GM18519 (cell line): Measurements from ENCODE around the gene FOXN3.

Source experiments
- ATAC-seq: cut with Tn5 transposase; IDR thresholded peaks from one replicate; pipeline ENCODE4 v1.9.1; 2021; ENCODE audit warnings: mild to moderate bottlenecking, moderate library complexity; ENCODE audit not compliant: unreplicated experiment, low FRiP score

Gene FOXN3

DNA sequence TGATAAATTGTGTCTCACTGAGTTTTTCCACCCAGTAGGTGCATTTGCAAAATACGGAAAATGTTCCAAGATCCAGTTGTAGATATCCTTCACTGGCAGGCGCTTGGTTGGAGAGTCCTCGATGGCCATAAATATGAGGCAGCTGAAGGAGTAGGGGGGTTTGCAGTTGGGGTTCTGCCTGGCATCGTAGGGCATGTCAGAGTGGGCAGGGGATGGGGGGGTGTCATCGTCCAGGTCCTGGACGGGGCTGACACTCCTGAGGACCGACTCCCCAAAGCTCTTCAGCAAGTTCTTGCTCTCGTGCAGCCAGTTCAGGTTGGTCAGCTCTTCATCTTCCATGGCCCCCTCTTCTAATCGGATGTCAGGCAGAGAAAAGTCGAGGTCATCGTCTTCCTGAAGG, 5.1 kb downstream of the FOXN3 start:
- no peak for ATAC-seq

DNA sequence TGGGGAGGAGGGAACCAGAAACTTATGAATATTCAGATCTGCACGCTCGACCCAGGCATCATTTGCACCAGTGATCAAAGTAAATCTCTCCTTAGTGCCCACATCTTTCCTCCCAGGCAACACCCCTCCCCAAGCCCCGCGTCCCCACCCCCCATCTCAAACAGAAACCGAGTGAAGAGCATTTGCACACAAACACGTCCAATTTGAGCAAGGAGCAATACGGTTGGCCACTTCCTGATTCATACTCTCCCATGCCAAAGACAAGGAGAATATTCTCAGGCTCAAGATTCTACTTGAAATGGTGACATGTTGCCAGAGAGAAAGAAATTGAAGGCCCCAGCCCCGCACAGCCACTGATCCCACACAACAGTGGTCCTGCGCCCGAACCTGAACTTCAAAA, 7.1 kb downstream of the FOXN3 start:
- no peak for ATAC-seq

DNA sequence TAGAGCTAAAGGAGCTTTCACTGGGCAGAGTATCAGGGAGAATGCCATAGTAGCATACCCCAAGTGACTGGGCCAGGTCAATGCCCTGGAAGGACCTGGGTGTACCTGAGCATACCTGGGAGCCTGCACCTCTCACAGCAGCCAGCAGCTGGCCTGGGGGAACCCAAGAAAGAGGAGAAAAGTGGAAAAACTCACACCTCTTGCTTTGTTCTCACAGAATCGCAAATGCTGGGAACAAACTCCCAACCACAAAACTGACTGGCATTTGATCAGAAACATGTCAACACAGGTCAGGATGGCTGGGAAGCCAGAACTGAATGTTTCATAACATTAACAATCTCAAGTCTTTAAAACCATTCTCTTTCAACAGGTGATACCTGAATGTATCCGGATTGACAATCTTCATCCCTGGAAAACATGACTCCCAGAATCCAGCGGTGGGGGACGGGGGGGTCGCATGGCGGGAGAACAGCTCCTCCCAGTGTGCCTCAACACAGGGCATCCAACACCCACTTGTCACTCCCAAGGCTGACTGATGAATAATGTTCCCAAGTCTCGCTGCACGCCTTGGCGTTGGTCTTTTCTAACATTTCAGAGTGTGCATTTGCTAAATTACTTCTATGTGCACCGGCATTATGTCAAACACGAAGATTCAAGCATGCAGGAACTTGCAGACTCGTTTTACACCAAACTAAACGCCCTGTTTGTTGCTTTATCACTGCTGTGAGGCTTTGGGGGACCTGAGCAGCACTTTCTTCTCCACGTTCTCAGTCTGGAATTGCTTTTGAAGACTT, 7.9 kb downstream of the FOXN3 start:
- no peak for ATAC-seq

DNA sequence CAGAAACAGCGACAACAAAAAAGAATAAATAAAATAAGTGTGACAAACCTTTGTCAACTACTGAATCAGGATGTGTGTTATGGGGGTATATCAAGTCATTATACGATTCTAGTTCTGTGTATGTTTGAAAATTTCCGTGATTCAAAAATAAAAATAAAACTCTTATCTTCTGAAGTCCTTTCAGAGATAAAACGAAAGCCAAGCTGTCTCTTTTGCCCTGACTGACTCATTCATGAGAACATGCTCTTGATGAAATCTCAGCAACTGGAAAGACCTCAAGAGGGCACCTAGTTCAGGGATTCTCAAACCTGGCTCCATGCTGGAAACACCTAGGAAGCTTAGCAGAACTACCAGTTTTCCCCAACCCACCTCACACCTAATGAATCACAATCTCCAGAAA, 9.2 kb downstream of the FOXN3 start:
- no peak for ATAC-seq

DNA sequence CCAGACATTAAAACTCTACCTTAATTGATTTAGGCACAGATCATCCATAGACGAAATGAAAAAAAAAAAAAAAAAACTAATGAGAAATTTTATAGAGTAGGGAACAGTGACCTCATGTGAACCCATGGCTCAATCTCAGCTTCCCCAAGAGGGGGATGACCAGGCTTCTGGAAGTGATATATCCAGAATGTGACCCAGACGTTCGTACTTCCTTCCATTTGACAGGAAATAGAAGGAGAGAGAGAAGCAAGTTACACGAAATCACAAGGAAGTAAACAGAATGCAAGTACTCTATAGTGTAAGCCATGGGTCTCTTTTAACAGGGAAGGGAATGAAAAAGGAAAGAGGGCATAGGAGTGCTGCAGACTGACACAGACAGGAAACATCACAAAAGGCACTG, 10.1 kb downstream of the FOXN3 start:
- no peak for ATAC-seq

DNA sequence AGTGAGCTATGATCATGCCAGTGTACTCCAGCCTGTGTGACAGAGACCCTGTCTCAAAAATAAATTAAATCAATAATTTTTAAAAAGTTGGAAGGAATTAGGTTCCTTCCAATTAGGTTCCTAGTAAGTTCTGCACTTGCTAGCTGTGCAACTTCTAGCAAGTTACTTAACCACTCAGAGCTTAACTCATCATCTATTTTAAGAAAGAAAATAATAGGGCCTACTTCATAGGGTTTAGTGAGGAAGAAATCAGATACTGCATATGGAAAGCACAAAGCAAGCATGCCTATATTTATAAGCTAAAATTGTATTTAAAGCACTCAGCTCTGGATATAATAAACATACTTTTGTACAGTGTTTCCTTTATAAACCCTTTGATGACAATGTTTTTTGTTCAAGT, 10.7 kb downstream of the FOXN3 start:
- no peak for ATAC-seq

DNA sequence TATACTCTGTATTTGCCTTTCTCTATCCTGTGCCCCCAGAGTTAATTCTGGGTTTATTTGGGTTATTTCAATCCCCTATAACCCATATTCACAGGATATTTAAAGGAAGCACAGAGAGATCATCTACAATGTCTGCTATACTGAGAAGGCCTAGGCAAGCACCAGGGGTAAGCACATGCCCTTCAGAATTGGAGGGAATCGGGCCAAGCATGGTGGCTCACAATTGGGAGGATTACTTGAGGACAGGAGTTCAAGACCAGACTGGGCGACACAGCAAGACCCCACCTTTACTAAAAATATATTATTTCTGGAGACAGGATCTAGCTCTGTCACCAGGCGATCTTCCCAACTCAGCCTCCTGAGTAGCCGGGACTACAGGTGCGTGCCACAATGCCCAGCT, 11.3 kb downstream of the FOXN3 start:
- no peak for ATAC-seq

DNA sequence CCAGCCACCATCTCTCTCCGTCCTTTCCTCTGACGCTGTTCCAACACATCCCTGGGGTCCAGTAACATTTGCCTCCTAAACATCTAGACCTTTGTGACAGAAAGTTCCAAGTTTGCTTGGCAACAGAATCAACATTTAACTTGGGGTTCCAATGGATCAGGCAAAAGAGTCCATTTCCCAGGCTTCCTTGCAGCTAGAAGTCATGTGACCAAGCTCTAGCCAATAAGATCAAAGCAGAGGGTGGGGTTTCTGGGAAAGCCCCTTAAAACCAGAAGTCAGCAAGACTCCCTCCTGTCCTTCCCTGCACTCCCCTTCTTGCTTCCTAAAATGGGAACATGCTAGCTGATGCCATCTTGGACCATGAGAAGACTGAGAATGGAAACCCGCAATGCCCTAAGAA, 14.7 kb downstream of the FOXN3 start:
- ATAC-seq = no peak

DNA sequence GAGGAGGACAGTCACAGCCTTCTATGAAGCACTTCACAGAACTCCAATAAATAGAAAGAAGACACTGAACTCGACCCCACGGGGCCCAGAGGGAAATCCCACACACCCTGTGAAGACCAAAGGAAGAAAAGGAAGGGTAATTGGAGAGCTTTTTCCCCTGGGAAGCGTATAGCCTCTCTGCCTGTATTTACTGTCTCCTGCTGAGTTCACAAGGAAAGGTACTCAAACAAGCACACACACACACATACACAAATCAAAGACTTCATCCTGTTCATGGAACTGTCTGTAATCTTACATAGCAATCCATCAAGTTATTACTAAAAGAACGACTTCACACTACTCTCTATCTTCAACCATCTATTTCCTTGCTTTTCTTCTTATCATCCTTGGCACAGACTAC, 15.3 kb downstream of the FOXN3 start:
- no peak for ATAC-seq

DNA sequence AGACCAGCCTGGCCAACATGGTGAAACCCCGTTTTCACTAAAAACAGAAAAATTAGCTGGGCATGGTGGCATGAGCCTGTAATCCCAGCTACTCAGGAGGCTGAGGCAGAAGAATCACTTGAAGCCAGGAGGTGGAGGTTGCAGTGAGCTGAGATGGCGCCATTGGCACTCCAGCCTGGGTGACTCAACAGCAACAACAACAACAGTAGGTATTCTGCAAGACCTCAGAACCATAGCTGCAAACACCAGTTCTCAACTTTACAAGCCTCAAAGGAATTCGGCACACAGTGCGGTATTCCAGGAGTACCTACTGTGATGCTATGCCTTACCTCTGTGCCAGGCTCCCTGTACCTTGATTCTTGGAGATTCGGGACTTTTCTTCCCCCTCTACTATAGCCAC, 15.8 kb downstream of the FOXN3 start:
- ATAC-seq = no peak

DNA sequence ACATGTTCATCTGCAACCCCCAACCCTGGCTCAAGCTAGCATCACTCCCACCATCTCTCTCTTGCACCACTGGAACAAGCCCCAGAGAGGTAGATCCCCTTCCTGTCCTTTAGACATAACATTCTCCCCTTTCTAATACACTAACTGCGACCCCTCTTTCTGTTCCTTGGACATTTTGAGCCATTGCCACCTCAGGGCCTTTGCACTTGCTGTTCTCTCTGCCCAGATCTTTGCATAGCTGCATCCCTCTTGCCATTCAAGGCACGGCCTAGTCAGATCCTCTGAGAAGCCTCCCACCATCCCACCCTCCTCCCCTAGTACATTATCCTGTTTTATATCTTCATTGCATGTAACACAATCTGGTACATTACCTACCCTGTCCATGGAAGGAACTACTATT, 16.5 kb downstream of the FOXN3 start:
- no peak for ATAC-seq

DNA sequence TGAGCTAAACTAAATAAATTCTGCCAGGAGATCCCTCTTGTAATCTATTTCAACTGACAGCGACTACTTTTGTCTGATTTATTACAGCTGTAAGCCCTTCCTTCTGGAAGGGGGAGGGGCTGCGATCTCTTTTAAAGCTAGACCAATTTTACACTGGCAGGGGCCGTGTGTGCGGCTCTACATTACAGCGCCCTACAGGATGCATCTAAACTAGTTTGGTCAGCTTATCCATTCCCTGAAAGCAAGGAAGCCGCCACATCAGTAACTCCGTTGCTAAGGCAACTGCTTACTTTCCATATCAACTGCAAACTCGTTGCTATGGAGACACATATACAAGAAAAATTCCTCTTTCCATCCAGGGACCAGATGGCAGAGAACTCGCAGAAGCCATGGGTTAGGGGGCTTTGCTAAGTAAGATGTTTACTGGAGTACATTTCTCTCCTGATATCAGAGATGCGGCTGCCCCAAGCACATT, 17.4 kb downstream of the FOXN3 start:
- ATAC-seq = no peak

DNA sequence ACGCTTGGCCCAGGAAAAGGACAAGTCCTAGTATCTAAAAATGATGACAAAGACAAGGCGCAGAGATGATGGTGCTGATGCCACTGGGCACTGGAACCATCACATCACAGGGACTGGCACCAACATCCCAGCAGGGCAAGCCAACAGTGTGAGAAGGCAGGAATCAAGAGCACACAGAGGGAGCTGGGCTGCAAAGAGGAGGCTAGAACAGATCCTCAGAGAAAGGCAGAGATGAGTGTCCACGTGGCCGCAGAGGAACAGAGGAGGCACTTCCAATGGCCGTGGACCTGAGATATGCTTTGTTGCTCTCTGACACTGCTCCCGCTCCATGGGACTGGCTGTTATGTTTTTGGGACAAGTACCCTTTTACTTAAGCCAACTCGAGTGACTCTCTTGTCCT, 17.9 kb downstream of the FOXN3 start:
- no peak for ATAC-seq

DNA sequence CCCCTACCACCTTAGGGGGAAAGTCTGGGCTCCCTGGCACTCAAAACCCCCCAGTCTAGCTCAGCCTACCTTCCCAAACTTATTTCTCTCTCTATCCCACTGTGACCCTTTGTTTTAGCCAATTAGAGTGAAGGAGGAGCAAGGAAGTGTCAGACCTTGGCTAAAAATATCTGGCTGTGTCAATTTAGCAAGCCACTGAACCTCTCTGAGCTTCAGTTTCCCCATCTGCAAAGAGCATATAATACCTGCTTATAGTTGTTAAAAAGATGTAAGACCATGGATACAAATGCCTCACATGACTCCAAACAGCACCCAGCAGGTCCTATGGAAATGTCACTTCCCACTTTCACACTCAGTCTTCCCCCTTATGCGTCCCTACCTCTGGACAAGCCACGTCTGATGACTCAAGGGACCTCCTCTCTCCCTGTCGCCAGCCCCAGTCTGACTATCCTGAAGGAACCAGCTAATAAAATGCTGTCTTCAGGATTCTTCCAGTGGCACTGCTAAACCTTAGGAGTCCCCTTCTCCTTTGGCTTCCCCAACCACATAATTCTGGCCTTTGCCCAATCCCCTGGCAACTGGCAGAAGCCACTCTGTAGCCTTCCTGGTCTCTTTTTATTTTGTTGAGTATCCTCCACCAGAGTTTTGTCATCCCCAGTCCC, 19.3 kb downstream of the FOXN3 start:
- ATAC-seq = no peak

DNA sequence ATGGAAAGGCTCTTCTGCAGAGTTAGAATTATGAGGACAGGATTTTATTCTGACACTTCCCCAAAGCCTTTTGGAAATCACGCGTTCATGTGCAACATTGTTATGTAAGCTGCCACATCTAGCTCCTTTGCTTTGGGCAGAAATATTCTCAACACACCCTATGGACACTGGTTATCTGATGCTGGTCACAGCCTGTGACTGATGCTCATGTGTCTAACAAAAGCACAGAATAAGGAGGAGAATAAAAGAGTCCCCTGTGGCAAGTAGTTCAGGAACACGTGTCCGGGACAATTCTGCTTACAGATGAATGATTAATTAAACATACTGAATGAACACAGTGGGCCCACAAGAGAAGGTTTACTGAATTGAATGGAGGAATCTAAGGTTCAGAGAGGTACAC, 22.1 kb downstream of the FOXN3 start:
- ATAC-seq = no peak

DNA sequence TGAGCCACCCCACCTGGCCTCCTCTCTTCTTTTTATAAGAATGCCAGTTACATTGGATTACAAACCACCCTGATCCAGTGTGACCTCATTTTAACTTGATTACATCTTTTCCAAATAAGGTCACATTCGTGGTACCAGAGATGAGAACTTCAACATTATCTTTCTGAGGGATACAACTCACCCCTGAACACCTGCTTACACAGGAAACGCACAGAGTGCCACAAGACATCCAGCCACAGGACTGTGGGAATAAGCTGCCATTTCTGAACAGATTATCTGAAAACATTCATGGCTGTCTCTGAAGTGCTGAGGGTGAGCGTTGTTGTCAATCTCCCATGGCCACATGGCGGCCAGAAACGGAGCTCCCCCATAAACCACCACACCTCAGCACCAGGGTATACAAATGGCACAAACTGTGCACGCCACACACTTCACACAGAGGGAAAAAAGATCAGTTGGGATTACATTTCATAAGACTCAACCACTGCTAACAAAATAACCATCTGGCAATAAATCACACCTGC, 23.7 kb downstream of the FOXN3 start:
- no peak for ATAC-seq

DNA sequence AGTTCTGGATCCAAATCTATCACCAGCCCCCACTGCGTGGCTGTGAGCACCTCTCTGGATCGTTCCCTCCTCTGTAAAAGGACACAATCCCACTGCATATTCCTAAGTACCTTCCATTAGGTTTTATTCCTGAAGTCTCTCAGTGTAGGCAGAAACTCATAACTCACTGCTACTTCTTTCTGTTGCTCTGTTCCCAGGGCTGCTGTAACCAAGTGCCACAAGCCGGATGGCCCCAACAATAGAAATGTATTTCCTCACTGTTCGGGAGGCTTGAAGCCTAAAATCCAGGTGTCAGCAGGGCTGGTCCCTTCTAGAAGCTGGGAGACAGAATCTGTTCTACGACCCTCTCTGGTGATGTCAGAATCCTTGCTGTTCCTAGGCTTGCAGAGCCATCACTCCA, 24.9 kb downstream of the FOXN3 start:
- ATAC-seq = no peak

DNA sequence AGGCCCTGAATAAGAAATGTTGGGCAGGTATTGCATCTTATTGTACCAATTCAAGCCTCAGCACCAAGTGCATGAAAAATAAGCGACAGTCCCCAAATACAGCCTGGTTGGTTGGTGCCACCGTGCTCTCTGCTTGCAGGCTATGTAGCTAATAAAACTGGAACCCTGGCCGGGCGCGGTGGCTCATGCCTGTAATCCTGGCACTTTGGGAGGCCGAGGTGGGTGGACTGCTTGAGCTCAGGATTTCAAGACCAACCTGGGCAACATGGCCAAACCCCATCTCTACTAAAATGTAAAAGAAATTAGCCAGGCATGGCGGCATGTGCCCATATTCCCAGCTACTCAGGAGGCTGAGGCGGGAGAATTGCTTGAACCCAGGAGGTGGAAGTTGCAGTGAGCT, 25.5 kb downstream of the FOXN3 start:
- ATAC-seq = no peak

DNA sequence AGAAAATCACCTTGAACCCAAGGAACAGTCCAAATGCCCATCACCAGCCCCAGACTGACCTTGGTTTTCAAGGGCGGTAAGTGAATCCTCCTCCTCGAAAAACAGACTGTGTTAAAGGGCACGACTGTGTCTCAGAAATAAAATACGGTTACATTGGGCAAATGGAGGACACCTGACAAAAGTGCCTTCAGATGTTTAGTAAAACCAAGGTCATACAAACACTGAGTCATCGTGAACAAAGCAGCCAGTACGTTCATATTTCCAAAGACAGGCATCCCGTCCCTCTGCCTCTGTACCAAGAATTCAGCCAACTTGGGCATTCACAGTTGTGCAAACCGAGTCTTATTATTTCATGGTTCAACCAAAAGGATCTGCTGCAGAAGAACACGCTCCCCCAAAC, 25.9 kb downstream of the FOXN3 start:
- ATAC-seq = no peak

DNA sequence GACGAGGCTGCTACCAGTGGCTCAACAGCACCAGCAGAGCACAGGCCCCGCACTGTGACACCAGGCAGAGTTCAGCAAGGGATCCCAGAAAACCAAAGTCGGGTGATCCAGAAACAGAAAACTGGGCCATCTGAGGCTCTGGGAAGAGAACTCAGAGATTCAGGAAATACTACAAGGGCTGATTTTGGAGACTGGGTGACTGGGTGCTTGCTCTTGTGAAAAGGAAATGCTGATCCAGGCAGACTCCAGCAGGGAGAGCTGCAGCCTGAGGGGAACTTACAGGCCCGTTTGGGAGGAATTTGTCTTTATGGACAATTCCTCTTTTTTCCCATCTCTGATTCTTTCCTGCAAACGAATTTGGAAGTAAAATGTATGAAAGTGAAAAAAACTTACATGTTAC, 28.2 kb downstream of the FOXN3 start:
- no peak for ATAC-seq

DNA sequence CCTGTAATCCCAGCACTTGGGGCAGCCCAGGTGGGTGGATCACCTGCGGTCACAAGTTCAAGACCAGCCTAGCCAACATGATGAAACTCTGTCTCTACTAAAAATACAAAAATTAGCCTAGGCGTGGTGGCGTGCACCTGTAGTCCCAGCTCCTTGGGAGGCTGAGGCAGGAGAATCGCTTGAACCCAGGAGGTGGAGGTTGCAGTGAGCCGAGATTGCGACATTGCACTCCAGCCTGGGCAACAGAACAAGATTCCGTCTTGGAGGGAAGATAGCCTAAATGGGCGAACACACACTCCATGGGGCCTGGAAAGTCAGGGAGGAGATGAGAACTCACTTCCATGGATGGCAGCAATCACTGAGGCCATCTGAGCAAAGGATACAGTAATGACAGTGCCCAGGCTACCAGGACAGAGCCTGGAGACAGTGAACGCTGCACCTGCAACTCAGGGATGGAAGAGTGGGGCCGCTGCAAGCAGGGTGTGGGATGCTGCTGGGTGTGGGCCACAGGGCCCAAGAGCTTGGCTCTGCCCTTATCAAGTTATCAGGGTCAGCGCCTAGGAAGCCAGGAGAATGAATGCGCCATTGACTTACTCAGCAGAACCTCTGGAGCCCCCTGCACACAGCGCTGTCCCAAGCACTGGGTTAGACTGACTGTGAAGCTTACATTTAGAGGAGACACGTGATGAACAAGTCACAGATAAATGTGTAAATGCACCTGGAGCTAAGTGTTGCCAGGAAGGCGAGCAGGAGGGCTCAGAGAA, 28.9 kb downstream of the FOXN3 start:
- ATAC-seq = no peak
